NCI-H2081 (cell line): ENCODE data around the gene BAG5.

Experiments
- DNase-seq, 2 experiments: peaks; one replicate each; lab custom pipeline; 2025; lab: John Stamatoyannopoulos, UW

Gene BAG5

DNA sequence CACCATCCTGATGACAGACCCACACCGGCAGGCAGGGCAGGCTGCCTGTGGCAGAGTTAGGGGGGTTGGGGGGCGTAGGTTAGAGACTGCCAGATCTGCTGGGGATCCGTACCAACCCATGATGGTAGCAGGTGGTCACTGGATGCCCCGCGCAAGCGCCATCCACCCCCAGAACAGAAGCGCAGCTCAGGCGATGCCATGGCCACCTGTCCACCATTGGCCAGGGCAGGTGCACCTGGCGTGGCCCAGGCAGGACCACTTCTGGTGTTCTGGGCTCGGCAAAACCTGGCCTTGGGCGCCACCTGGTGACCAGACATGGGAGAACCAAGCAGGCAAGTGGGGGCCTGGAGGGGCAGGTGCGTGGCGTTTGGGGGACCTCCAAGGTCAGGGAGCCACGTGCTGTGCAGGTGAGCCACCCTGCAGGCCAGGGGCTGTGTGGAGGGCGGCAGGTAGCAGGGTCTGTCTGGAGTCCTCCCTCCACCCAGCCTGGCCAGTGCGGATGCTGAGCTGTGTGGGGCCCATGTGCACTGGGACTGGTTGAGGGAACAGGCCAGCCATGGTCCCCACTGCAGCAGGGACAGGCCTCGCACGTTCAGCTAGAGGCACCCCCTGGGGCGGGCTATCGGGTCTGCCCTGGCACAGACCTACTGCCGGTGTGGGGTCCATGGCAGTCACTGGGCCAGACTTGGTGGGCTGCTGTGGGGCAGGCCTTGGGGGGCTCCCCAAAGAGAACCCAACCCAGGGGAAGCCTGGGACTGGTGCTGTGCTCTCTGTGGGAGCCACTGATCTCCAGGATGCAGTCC, 15.6 kb downstream of the BAG5 start:
- peak; percentile 72 to 79 for DNase-seq

DNA sequence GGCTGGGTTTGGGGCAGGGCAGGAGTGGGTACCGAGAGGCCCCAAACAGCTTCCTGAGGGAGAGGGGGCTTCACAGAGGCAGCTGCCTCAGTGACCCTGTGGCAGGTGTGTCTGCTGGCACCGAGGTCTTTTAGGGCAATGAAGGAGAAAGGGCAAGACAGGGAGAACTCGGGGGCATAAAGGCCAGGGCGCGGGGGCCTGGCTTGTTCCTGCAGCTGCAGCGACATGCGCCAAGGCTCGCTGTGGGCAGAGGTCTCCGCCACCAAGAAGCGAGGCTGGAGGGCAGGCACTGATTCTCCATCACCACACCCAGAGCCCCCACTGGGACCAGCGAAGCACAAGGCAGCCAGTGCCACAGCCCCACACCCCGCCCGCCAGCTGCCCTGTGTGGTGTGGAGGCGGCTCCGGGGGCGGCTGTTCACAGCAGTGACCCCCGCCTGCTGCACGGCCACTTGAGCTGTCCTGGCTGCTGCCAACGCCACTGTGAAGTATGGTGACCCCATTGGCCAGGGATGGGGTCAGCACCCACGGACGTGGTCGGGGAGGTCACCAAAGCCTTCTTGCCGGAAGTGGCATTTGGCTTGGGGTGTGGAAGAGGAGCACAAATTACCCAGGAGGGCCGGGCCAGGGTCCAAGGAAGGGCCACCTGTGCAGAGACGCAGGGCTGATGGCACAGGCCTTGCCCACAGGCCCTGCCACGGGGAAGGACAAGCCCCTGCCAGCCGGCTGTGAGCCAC, 16.4 kb downstream of the BAG5 start:
- DNase-seq = no peak

- no peak for DNase-seq
Observed at GRCh38 chr14:103545219-103545914, 17.1 kb downstream of the BAG5 start.

GRCh38 chr14:103544388-103545218, 17.9 kb downstream of the BAG5 start:
- DNase-seq = no peak

GRCh38 chr14:103543721-103544387, 18.6 kb downstream of the BAG5 start:
- no peak for DNase-seq

DNA sequence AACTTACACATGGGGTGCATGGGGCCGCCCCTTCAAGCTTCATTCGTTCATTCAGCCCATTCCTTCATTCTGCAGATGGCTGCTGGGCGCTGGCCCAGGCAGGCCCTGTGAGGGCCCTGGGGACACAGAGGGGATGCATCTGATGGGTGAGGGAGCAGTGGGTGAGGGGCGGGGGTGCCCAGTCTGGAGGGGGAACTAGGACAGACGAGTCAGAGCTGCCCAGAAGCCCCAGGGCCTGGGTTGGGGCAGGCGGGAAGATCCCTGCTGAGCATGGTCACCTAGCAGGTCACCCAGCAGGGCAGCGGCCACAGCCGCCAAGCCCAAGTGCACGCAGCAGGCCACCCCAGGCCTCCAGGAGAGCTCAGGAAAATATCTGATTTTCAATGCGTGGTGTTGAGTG, 19.3 kb downstream of the BAG5 start:
- DNase-seq = no peak

DNA sequence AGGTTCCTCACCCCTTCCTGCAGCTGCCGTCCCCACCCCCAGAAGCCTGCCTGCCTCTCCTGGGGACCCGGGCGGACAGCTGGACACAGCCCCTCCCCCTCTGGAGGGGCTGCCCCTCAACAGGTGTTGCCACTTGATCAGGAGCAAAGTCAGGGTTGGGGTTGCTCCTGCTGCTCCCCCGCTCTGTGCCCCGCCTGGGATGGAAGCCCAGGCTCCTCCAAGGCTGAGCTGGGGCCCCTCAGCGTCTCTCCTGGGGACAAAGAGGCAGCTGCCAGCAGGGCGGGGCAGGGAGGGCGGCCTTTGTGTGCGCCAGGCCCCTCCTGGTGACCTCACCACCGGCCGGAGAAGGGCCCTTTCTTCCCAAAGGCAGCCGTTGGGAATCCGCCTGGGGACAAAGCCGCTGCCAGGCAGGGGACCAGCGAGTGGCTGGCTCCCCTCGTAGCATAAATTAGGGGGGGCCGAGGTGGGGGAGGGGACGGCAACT, 19.8 kb downstream of the BAG5 start:
- peak; percentile 34 to 49 for DNase-seq

DNA sequence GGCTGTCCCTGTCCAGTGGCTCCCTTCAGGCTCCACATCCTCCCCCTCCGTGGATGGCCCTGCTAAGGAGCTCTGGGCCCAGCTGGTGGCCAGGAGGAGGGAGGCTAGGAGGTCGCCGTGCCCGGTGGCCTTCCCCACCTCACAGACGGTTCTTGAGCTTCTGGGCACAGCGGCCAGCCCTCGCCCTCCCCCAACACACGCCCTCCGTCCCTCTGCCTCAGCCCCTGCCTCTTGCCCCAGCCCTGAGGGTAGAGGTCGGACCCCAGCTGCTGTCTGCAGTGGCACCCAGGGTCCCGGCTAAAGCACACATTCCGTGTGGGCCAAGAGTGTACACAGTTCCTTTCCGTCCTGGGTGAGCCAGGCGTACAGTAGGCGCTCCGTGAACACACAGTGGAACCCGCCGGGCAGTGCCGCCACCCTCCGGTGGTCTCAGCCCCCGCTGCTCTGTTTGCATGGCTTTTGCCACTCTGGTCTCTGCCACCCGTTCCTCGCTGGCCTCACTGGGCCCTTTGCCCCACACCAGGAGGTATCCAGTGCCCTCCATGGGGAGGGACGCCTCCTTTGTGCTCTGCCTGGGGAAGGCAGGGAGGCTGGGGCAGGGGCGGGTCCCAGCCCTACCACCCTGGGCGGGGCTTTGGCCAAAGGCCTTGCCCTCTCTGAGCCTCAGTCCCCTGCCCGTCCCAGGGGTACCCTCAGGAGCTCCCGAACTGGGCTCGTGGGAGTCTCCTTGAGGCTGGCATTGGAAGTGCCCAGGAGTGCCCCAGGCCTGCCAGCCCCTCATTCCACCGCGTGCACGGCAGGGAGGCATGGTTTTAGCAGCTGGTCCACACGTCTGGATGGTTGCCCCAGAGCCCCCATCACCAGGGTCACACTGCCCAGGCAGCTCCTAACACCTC, 20.5 kb downstream of the BAG5 start:
- DNase-seq = no peak

DNA sequence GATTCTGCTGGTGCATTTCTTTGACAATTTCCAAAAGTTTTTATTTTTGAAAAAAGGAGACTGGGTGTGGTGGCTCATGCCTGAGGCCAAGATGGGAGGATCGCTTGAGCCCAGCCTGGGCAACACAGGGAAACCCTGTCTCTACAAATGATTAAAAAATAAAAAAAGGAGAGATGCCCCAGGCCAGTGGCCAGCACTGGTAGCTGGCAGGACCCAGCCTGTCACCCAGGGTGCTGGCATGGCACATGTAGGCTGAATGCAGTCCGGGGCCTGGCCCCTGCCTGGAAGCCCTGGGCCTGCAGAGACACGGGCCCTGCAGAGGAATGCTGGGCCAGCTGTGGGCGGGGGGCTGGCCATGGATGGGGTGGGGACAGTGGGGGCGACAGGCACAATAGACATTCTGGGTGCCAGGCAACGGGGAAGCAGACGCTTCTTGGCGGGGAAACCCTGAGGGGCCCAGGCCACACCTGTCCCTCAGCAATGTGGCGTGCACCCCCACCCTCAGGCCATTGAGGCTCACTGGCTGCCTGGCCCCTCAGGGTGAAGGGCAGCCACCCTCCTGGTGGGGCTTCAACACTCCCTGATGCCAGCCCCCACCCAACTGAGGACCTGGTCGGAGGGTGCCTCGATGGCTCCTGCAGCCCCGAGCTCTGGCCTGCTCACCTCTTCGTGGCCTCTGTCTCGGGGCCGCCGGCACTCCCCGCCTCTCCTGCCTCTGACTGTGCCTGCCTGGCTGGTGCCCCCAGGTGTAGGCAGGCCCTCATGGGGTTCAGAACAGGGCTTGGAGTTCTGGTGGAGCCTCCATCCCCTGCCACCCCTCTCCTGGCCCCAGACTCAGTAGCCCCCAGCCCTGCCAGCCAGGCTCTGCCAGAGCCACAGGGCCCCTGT, 21.4 kb downstream of the BAG5 start:
- no peak for DNase-seq

GRCh38 chr14:103539056-103539825, 23.2 kb downstream of the BAG5 start:
- DNase-seq = peak in 1 of 2 experiments; percentile 16

GRCh38 chr14:103538291-103539055, 24.0 kb downstream of the BAG5 start:
- DNase-seq = no peak

- no peak for DNase-seq
Observed at GRCh38 chr14:103537175-103537990, 25.1 kb downstream of the BAG5 start.

DNA sequence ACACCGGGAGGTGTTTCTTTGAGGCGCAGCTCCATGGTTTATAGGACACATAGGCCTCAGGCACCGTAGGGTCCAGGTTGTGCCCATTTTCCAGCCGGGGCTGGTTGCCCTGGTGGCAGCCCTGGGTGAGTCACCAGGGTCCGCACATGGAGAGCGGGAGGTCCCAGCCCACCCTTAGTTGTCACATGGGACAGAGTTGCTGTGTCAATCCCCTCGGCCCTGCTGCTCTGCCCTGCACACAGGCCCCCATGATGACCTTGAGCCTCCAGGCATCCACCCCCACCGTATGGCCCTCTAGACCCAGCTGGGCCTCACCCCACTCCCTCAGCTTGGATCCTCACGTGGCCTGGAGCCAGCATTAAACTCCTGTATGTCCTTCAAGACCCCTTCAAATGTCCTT, 25.8 kb downstream of the BAG5 start:
- no peak for DNase-seq

DNA sequence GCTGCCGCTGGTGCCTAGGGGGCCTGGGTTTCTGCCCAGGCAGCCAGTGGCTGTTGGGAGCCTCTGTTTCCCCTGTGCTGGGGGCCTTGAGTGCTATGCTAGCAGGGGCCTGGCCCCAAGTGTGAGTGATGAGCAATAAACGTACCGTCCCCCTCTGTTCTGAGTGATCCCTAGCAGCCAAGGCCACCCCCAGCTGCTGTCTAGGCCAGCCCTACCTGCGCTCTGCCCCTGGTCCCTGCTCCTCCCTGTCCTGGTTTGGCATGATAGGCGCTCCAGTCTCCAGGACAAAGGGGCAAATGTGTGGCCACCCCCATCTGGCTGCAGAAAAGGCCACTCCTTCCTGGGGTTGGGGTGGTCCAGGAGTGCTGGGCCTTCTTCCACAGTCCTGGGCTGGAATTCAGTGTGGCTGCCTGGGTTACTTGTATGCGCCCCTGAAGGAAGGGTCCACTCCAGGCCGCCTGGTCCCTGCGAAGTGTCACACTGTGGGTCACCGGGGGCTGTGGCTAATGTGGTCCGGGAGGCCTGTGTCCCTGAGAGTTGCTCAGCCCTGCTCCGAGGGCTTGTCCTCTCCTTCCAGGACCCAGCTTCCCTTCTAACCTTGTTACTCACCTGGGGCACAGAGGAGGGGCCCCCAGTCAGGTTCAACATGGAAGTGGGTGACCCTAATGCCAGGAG, 26.4 kb downstream of the BAG5 start:
- no peak for DNase-seq

DNA sequence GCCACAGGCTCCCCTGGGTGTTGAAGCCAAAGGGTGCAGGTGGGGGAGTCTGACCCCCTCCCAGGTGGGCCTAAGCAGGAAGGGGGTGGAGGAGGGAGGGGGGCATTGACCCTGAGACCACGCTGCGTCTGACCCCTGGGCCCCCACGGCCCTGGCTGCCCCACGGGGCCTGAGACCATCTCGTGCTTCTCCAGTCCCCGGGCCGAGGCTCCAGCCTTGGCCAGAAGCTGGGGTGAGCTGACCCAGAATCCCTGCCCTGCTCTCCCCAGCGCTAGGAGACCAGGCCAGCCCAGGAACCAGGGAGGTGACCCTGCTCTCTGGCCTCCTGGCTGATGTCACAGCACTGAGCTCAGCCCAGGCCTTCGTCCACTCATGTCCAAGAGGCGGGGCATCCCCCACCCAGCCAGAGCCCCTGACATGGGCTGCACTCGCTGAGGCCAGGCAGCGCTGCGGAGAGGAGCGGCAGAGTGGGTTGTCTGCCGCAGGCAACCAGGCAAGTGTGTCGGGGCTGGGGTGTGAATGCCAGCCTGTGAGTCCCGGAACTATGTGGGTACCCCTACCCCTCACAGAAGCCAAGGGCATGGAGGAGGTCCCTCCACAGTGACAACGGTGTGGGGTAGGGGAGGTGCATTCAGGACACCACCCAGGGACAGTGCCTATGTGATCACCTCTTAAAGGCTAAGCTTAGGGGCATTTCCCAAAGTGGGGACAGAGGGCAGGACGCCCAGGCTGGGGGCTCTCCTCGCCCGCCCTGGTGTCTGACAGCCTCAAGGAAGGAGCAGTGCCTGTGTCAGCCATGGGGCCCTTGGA, 27.2 kb downstream of the BAG5 start:
- DNase-seq = no peak
